Astrocyte (in vitro differentiated cells and primary cell): Measurements from ENCODE around the gene SMTN.

Experiments
- CTCF ChIP-seq: IDR thresholded peaks from 2 replicates; pipeline ENCODE4 v1.5.1; 2011; ENCODE audit warnings: low read depth, mild to moderate bottlenecking, inconsistent platforms, low read length, moderate library complexity; ENCODE audit not compliant: insufficient read depth
- EZH2 ChIP-seq: IDR thresholded peaks from 2 replicates; pipeline ENCODE4 v1.6.1; 2012; ENCODE audit warnings: mild to moderate bottlenecking, low read length, inconsistent platforms; ENCODE audit not compliant: insufficient read depth

GRCh38 chr22:31062566-31063230, 18.4 kb upstream of the SMTN start:
- TF ChIP-seq CTCF (no peak), EZH2 (no peak)
